Right cardiac atrium (tissue), 5 donors: Measurements from ENCODE around the gene RELL1. TPM values are rescaled to one million over a fixed set of nuclear protein-coding genes. Genes with fewer than 3 reads are reported as not detected.

Experiments used
- ATAC-seq, 2 donors: fragments of 200-7000 bp; cut with Tn5 transposase; one replicate each; pipeline versions ENCODE4 v1.8.0 to v1.9.1; 2020; ENCODE audit warnings: moderate library complexity in 2 of 2, mild to moderate bottlenecking in 1 of 2
- DNase-seq, 3 donors: peaks; one replicate each; pipeline ENCODE4 v3.0.0-alpha.2; 2020
- H3K27ac ChIP-seq: one replicate; pipeline ENCODE4 v1.5.1; 2013; ENCODE audit warnings: mild to moderate bottlenecking, low read length, control low read depth, moderate library complexity
- H3K27me3 ChIP-seq: one replicate; pipeline ENCODE4 v1.6.1; 2013; ENCODE audit not compliant: control insufficient read depth, insufficient read depth
- H3K4me1 ChIP-seq: one replicate; pipeline ENCODE4 v1.6.1; 2013; ENCODE audit warnings: low read length; ENCODE audit not compliant: control insufficient read depth, insufficient read depth
- H3K4me3 ChIP-seq: one replicate; pipeline ENCODE4 v1.5.1; 2013; ENCODE audit warnings: low read length, control low read depth
- H3K9me3 ChIP-seq: one replicate; pipeline ENCODE4 v1.6.1; 2013; ENCODE audit warnings: low read length; ENCODE audit not compliant: control insufficient read depth
- WGBS: extraction: QIAGEN DNeasy Blood & Tissue Kit; methylation state at CpG from one replicate; pipeline ENCODE4 v1.1.7; 2013; 5-methylcytosine and 5-hydroxymethylcytosine counted together
- intact Hi-C, 4 donors: fragments of 100-400 bp; cut with DNase I; formaldehyde crosslinking; loops; one replicate each; pipeline versions ENCODE4 v1.11.0 to v1.14.0; 2022 to 2023
- polyA plus RNA-seq: library from polyadenylated mRNA; stranded (reverse); fragments of 200-250 nt; gene quantifications from one replicate; pipeline ENCODE4 v1.2.3, GENCODE V29; 2013
- total RNA-seq, 4 donors: library from RNA; stranded (reverse); fragmentation: NEBNext Ultra II Directional; extraction: Animal tissue kit (Norgen Biotek cat#: 25700); gene quantifications; one replicate each; pipeline ENCODE4 v1.2.1, GENCODE V29; 2021
- donor health status: healthy with polysubstance abuse.
- donor health status: DM: no; HTN: yes; CAD: no.
- donor health status: DM: no; HTN: no; CAD: no.
- donor health status: DM: no; HTN: yes; CAD: no; lungs with severe emphysema.
- donor health status: DM: yes; HTN: yes; CAD: no.

RELL1 gene
- total and polyA plus RNA-seq, 5 donors: 2.1 to 31.1 (median 19.3) TPM

DNA sequence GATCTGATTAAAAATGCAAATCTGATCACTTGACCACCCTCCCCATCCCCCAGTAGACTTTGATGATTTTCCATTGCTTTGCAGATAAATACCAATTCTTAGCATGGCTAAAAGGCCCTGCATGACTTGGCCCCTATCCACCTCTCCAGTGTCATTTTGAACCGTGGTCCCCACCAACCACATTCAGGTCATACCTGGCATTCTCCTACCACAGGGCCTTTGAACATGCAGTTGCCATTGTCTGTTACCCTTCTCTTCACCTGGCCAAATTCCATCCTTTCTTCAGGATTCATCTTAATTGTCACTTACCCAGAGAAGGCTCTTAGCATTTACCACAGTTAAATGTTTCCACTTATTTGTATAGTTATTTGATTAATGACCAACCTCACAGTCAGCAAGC is 36.9 kb upstream of the RELL1 start:
- 93% methylated on average over 1 of the region's 1 CpG for WGBS
- intact Hi-C loops: no loop called here
- Histone ChIP-seq H3K27me3 (no peaks in the 10 kb centered on the region), H3K4me3 (no peak overlapping the region), H3K4me1 (no peaks in the 10 kb centered on the region), H3K27ac (no peak overlapping the region), H3K9me3 (no peaks in the 10 kb centered on the region)
- DNase-seq (no peak), ATAC-seq (no peak)

DNA sequence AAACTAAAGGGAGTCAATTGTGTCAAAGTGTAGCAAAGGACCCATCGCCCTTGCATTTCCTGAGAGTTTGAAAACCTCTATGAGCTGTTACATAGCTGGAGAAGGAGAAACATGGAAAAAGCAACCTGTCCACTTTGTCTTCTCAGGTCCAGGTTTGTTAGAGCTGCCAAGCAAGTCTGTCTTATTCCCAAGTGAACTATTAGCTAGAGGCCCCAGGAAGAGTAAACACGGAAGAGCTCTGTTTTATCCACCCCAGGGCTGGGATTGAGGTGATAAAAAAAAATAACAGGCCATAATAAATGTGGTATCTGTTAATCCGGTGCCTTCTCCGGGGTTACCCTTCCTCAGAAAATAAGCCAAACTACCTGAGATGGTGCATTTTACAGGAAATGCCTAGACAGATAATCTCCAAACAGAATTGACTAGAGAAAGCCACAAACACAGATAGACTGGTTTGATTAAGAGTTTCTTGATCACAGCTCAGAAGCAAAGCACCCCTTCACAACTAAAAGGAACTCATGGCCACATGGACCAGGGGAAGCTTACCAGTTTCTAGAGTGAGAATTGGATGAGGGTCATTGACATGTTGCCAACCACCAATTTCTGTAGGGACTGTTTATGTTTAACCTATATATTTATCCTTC is 35.9 kb upstream of the RELL1 start:
- WGBS: 82% methylated on average over 4 of the region's 4 CpGs

DNA sequence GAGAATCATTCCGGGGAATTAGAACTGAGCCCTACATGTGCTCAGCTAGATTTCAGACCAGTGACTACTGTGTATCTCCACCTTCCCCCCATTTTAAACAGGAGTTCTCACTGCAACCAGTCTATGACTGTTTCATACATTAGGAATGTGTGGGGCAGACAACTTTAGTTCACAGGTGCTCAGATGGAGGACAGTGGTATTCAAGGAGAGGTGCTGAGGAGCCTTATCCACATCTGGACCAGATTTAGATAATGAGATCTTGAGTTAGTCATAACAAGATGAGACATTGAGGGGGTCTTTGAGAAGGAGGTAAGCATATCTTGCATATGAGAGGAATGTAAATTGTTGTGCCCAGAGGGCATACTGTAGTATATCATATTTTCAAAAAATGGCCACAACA is 32.8 kb upstream of the RELL1 start:
- WGBS: 94% methylated on average over 1 of the region's 1 CpG
- no peak for DNase-seq
- no peak for ATAC-seq
- Histone ChIP-seq H3K9me3 (no peaks in the 10 kb centered on the region), H3K27me3 (no peaks in the 10 kb centered on the region), H3K4me1 (no peaks in the 10 kb centered on the region), H3K4me3 (no peak overlapping the region), H3K27ac (no peak overlapping the region)
- intact Hi-C loops: no loop called here

More for the DNA sequence above, 35.9 kb upstream of the RELL1 start:
- DNase-seq: no peak
- no peaks in the 10 kb centered on the region for H3K27me3 ChIP-seq
- ATAC-seq: no peak
- no peaks in the 10 kb centered on the region for H3K9me3 ChIP-seq
- H3K4me1 ChIP-seq: no peaks in the 10 kb centered on the region
- no peak overlapping the region for H3K4me3 ChIP-seq
- H3K27ac ChIP-seq: no peak overlapping the region
- intact Hi-C loops: no loop called here

DNA sequence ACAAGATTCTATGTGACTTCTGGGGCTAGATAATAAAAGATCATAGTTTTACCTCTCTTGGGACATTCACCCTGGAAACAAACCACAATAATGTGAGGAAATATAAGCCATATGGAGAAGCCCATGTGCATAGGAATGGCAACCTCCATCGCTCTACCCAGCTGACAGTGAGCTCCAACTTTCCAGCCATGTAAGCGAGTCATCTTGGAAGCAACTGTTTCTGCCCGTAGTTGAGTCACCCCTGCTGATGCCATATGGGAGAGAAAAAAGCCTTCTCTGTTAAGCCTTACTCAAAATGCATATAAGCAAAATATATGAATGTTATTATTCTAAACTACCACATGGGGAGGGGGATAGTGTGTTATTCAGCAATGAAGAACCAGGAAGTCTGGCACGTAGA is 31.4 kb upstream of the RELL1 start:
- intact Hi-C loops: no loop called here
- 78% methylated on average over 4 of the region's 4 CpGs for WGBS
- no peak for ATAC-seq

DNA sequence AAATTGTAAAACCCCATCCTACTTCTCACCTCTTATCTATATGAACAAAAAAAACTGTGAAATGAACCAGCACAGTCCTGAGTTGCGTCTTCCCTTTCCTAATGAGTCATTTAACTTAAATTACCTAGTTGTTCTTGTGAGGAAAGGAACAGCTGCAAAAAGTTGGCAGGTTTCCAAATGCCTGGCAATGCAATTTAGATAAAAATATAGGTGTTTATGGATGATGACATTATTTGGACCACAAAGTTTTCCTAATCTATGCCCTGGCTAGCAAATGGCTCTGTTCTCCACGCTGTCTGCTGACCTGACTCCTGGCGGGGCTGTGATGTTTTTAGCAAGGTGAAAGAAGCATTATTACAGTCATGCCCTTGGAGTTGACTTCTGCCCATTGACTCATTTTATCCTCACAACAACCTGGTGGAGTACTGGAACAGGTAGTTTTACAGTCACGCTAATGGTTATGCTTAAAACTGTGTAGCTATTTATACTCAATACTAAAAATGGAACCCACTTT is 29.8 kb upstream of the RELL1 start:
- DNase-seq (no peak), ATAC-seq (no peak)
- no peaks in the 10 kb centered on the region for H3K4me1 ChIP-seq
- no peak overlapping the region for H3K4me3 ChIP-seq
- intact Hi-C loops: no loop called here
- no peak overlapping the region for H3K27ac ChIP-seq
- H3K27me3 ChIP-seq: no peaks in the 10 kb centered on the region
- no peaks in the 10 kb centered on the region for H3K9me3 ChIP-seq
- 59% methylated on average over 4 of the region's 4 CpGs for WGBS

More for the DNA sequence above, 31.4 kb upstream of the RELL1 start:
- no peak overlapping the region for H3K27ac ChIP-seq
- no peaks in the 10 kb centered on the region for H3K4me1 ChIP-seq
- H3K9me3 ChIP-seq: no peaks in the 10 kb centered on the region
- H3K27me3 ChIP-seq: no peaks in the 10 kb centered on the region
- no peak overlapping the region for H3K4me3 ChIP-seq
- no peak for DNase-seq

DNA sequence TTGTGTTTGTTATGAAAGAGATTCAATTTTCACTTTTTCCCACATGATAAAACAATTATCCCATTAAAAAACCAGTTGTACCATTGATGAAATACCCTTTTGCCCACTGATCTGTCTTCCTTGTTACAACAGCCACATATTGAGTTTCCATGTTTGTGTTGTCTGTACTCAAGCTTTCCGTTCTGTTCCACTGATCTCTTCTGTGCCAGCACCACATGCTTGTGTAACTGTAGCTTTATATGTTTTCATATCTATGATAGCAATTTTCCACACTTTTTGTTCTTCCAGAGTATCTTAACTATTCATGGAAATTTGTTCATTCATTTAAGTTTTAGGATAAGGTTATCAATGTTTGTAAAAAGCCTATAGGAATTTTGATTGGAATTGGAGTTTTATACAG is 24.3 kb upstream of the RELL1 start:
- H3K27me3 ChIP-seq: no peaks in the 10 kb centered on the region
- no peak overlapping the region for H3K27ac ChIP-seq
- no peak overlapping the region for H3K4me3 ChIP-seq
- no peaks in the 10 kb centered on the region for H3K4me1 ChIP-seq
- intact Hi-C loops: no loop called here
- 55% methylated on average over 1 of the region's 1 CpG for WGBS
- ATAC-seq: no peak
- H3K9me3 ChIP-seq: no peaks in the 10 kb centered on the region
- DNase-seq: no peak

DNA sequence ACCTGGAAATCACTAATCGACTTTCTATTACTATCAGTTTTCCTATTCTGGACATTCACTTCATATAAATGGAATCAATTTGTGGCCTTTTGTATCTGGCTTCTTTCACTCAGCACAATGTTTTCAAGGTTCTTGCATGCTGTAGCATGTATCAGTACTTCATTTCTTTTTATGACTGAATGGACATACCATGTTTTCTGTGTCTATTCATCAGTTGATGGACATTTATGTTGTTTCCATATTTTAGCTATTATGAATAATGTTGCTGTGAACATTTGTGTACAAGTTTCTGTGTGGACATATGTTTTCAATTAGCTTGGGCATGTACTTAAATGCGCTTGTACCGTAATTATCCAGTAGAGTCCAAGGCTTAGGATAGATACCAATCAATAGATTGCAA is 19.9 kb upstream of the RELL1 start:
- Histone ChIP-seq H3K9me3 (no peaks in the 10 kb centered on the region), H3K4me3 (no peak overlapping the region), H3K27me3 (no peaks in the 10 kb centered on the region), H3K4me1 (no peaks in the 10 kb centered on the region), H3K27ac (no peak overlapping the region)
- intact Hi-C loops: no loop called here
- ATAC-seq: no peak
- WGBS: 96% methylated on average over 3 of the region's 3 CpGs
- no peak for DNase-seq

DNA sequence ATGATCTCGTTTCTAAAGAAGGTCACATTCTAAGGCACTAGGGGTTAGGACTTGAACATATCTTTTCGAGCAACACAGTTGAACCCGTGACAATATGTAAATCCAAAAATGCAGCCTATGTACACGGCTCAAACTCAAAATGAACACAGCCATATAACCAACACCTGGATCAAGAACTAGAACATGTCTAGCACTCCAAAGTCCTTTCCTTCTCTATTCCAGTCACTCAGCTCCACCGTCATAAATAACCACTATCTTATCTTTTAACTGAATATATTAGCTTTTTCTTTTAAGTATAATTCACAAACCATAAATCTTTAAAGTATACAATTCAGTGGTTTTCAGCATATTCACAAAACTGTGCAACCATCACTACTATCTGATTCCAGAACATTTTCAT is 19.4 kb upstream of the RELL1 start:
- DNase-seq: no peak
- no peak for ATAC-seq

DNA sequence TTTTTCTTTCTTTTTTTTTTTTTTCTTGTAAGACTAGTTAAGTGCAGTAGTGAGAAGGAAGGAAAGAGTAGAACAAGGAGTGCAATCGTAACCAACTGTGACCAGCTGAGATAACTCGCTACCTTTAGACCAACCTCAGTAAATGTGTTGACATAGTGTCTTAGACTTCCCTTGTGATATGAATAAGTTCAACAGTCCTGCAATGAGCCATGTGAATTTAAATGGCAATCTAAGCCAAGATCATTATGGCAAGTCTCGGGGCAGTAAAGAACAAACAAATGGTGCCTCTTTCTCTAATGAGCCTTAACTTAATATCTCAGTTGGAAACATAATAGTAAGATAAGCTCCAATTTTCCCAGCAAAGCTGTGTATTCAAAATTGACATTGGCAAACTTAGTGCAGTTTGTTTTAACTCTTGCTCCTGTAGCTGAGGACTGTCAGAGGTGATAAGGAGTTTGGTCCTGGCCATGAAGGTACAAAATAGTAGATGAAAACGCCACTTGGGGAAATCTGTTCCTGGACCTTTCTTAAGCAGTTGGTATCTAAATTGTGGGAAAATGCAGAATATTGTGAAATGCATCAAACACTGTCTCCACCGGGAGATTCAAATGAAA is 13.8 kb upstream of the RELL1 start:
- Histone ChIP-seq H3K27me3 (no peaks in the 10 kb centered on the region), H3K9me3 (no peaks in the 10 kb centered on the region), H3K4me1 (no peaks in the 10 kb centered on the region), H3K4me3 (no peak overlapping the region), H3K27ac (no peak overlapping the region)
- ATAC-seq: peak; percentile 38 to 62
- WGBS: 61% methylated on average over 5 of the region's 5 CpGs
- intact Hi-C loops: no loop called here
- DNase-seq: no peak

More for the DNA sequence above, 19.4 kb upstream of the RELL1 start:
- H3K27me3 ChIP-seq: no peaks in the 10 kb centered on the region
- no peak overlapping the region for H3K27ac ChIP-seq
- H3K4me3 ChIP-seq: no peak overlapping the region
- no peaks in the 10 kb centered on the region for H3K4me1 ChIP-seq
- H3K9me3 ChIP-seq: no peaks in the 10 kb centered on the region
- 85% methylated on average over 5 of the region's 5 CpGs for WGBS
- intact Hi-C loops: no loop called here

DNA sequence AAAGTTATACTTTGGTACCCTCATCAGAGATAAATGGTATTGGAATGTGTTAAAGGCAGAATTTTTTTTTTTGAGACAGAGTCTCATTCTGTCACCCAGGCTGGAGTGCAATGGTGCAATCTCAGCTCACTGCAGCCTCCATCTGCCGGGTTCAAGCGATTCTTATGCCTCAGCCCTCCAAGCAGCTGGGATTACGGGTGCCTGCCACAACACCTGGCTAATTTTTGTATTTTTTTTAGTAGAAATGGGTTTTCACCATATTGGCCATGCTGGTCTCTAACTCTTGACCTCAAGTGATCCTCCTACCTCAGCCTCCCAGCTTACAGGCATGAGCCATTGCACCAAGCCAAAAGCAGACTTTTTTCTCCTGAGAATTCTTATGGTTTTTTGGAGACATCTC is 11.4 kb upstream of the RELL1 start:
- ATAC-seq: no peak
- intact Hi-C loops: no loop called here
- over 99% methylated on average over 3 of the region's 3 CpGs for WGBS
- H3K9me3 ChIP-seq: no peaks in the 10 kb centered on the region
- no peak for DNase-seq
- no peaks in the 10 kb centered on the region for H3K4me1 ChIP-seq
- H3K4me3 ChIP-seq: no peak overlapping the region
- H3K27me3 ChIP-seq: no peaks in the 10 kb centered on the region
- H3K27ac ChIP-seq: no peak overlapping the region

DNA sequence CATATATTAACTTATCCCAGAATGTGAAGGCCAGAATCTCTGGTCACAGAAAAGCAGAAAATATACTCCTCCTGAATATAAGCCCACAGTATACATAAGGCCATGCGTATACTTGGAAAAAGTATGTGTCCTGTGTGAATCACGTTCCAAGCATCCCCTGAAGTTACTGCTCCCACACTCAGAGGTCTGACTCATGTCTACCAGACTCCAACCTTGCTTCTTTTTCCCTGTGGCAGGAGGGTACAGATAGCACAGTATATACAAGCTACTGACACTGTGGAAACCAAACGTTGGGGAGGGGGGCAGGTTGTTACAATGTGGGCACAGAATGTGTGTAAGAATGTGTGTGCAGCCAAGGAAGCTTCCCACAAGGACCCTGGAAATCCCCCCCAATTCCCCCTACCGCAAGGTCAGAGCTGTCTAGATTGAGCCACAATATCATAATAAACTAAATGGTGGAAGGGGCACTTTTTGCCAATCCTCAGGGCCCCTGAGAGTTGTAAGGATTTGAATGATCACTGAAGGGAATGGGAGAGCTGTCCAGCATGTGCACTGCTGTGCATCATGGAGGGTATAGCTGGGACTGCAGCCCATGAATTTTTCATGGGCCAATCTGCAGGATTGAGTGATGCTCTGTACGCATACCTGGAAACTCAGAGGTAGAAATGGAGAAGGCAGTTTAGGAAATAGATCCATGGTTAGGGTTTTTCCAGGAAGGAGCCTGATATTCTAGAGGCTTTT is 7.4 kb upstream of the RELL1 start:
- H3K27ac ChIP-seq: no peak overlapping the region
- no peak overlapping the region for H3K4me3 ChIP-seq
- 92% methylated on average over 5 of the region's 5 CpGs for WGBS
- no peaks in the 10 kb centered on the region for H3K4me1 ChIP-seq
- DNase-seq: no peak
- H3K9me3 ChIP-seq: no peaks in the 10 kb centered on the region
- ATAC-seq: no peak
- H3K27me3 ChIP-seq: no peaks in the 10 kb centered on the region
- intact Hi-C loops: no loop called here
